ENCODE results near the gene KCNAB3. TPM values are rescaled to one million over a fixed set of nuclear protein-coding genes. Genes with fewer than 3 reads are reported as not detected.
A peak's percentile ranks its signal among the peaks of the same experiment; 100 is the strongest.
"Not testable (repeated sequence)": the region's sequence is repeated elsewhere in the genome, so short reads cannot be mapped to it uniquely, and the experiment has no call there.

Gene KCNAB3
- total and polyA plus RNA-seq, 4 donors = 3.2 to 33.6 (median 15.4) TPM

DNA sequence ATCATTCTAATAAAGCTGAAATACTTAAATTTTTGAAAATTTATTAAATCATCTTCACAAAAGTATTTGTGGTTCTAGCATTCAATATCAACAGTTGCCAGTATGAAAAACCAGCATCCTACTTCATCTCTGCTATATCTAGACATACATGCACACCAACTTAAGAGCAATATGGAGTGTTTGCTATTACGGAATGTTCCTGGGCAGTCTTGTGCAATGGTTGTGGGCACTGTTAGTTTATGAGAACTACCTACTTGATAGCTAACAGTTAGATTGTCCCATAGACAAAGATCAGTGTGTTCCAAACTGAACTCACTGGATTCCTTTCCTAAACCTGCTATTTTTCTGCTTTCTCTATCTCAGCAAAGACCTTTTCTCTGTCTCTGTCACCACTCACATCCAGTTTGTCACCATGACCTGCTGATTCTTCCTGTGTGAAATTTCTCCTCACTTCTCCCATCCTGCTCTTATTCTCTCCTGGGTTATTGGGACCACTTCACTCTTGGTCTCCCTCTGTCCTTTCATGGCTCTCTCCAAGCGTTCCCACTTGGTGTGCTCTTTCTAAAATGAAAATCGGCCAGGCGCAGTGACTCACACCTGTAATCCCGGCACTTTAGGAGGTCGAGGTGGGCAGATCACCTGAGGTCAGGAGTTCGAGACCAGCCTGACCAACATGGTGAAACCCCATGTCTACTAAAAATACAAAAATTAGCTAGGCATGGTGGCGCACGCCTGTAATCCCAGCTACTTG is 30.0 kb upstream of the KCNAB3 start:
- no peaks in the 10 kb centered on the region for H3K4me1 ChIP-seq (ENCODE audit: control insufficient read depth, insufficient read depth, low read length)
- H3K4me3 ChIP-seq (ENCODE audit: low read depth, low read length) = no peak overlapping the region
- no peaks in the 10 kb centered on the region for H3K36me3 ChIP-seq (ENCODE audit: control insufficient read depth, insufficient read depth, low read length)
- H3K27me3 ChIP-seq (ENCODE audit: control insufficient read depth, insufficient read depth, low read length) = no peaks in the 10 kb centered on the region
- H3K9me3 ChIP-seq (ENCODE audit: control insufficient read depth, insufficient read depth, low read length) = no peaks in the 10 kb centered on the region
- DNase-seq (ENCODE audit: low read depth in 4 of 6, low spot score in 6 of 6) = no peak
- 93% methylated on average over 4 of the region's 9 CpGs for WGBS (ENCODE audit: insufficient coverage)
- no peak overlapping the region for H3K27ac ChIP-seq (ENCODE audit: low read depth, low read length)

DNA sequence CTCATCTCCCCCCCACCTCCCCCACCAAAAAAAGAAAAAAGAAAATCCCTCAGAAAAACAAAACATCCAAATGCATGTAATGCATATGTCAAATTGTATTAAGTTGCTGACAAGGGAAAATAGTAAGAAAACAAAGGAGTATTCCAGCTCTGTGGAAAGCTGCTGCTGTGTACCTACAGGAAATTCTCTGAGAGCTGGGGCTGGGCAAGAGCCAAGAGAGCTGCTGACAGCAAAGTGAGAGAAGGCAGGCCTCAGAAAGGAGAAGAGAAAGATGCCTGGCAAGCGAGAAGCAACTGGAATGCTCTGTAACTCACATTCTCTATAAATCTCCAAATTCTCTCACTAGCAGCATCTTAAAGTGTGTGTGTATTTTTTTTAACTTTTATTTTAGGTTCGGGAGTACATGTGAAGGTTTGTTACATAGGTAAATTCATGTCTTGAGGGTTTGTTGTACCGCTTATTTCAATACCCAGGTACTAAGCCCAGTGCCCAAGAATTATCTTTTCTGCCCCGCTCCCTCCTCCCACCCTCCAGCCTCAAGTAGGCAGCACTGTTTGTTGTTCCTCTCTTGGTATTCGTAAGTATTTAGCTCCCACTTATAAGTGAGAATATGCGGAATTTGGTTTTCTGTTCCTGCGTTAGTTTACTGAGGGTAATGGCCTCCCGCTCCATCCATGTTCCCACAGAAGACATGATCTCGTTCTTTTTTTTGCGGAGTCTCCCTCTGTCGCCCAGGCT is 26.7 kb upstream of the KCNAB3 start:
- Histone ChIP-seq H3K27ac (ENCODE audit: low read depth, low read length) (no peak overlapping the region), H3K27me3 (ENCODE audit: control insufficient read depth, insufficient read depth, low read length) (no peaks in the 10 kb centered on the region), H3K4me1 (ENCODE audit: control insufficient read depth, insufficient read depth, low read length) (no peaks in the 10 kb centered on the region), H3K36me3 (ENCODE audit: control insufficient read depth, insufficient read depth, low read length) (no peaks in the 10 kb centered on the region), H3K4me3 (ENCODE audit: low read depth, low read length) (no peak overlapping the region), H3K9me3 (ENCODE audit: control insufficient read depth, insufficient read depth, low read length) (no peaks in the 10 kb centered on the region)
- peak in 1 of 6 donors; percentile 40 for DNase-seq (ENCODE audit: low read depth in 4 of 6, low spot score in 6 of 6)
- 80% methylated on average over 3 of the region's 11 CpGs for WGBS (ENCODE audit: insufficient coverage)

- WGBS (ENCODE audit: insufficient coverage) = 39% methylated on average over 5 of the region's 13 CpGs
Observed at GRCh38 chr17:7955414-7956227, 26.0 kb upstream of the KCNAB3 start.

GRCh38 chr17:7953266-7953665 is 23.6 kb upstream of the KCNAB3 start:
- DNase-seq (ENCODE audit: low read depth in 4 of 6, low spot score in 6 of 6); H3K9me3 ChIP-seq (ENCODE audit: control insufficient read depth, insufficient read depth, low read length); H3K4me3 ChIP-seq (ENCODE audit: low read depth, low read length); H3K27ac ChIP-seq (ENCODE audit: low read depth, low read length); H3K27me3 ChIP-seq (ENCODE audit: control insufficient read depth, insufficient read depth, low read length); H3K4me1 ChIP-seq (ENCODE audit: control insufficient read depth, insufficient read depth, low read length): not testable (repeated sequence)
- peaks cover 12% of the 10 kb centered on the region for H3K36me3 ChIP-seq (ENCODE audit: control insufficient read depth, insufficient read depth, low read length)
- 81% methylated on average over 13 of the region's 13 CpGs for WGBS (ENCODE audit: insufficient coverage)

More at GRCh38 chr17:7955414-7956227, 26.0 kb upstream of the KCNAB3 start:
- DNase-seq (ENCODE audit: low read depth in 4 of 6, low spot score in 6 of 6) = peak in 2 of 6 donors; percentile 9 to 42
- Histone ChIP-seq H3K9me3 (ENCODE audit: control insufficient read depth, insufficient read depth, low read length) (no peaks in the 10 kb centered on the region), H3K4me1 (ENCODE audit: control insufficient read depth, insufficient read depth, low read length) (no peaks in the 10 kb centered on the region), H3K36me3 (ENCODE audit: control insufficient read depth, insufficient read depth, low read length) (no peaks in the 10 kb centered on the region), H3K4me3 (ENCODE audit: low read depth, low read length) (no peak overlapping the region), H3K27me3 (ENCODE audit: control insufficient read depth, insufficient read depth, low read length) (no peaks in the 10 kb centered on the region), H3K27ac (ENCODE audit: low read depth, low read length) (no peak overlapping the region)

- no peak overlapping the region for H3K4me3 ChIP-seq (ENCODE audit: low read depth, low read length)
- WGBS (ENCODE audit: insufficient coverage) = 90% methylated on average over 2 of the region's 5 CpGs
- peaks cover 31% of the 10 kb centered on the region for H3K36me3 ChIP-seq (ENCODE audit: control insufficient read depth, insufficient read depth, low read length)
- no peaks in the 10 kb centered on the region for H3K4me1 ChIP-seq (ENCODE audit: control insufficient read depth, insufficient read depth, low read length)
- H3K9me3 ChIP-seq (ENCODE audit: control insufficient read depth, insufficient read depth, low read length) = no peaks in the 10 kb centered on the region
- H3K27ac ChIP-seq (ENCODE audit: low read depth, low read length) = no peak overlapping the region
- no peak for DNase-seq (ENCODE audit: low read depth in 4 of 6, low spot score in 6 of 6)
- no peaks in the 10 kb centered on the region for H3K27me3 ChIP-seq (ENCODE audit: control insufficient read depth, insufficient read depth, low read length)
Observed at GRCh38 chr17:7951143-7951792, 21.6 kb upstream of the KCNAB3 start.

GRCh38 chr17:7950578-7950977 is 20.9 kb upstream of the KCNAB3 start:
- no peak for DNase-seq (ENCODE audit: low read depth in 4 of 6, low spot score in 6 of 6)
- no peak overlapping the region for H3K27ac ChIP-seq (ENCODE audit: low read depth, low read length)
- WGBS (ENCODE audit: insufficient coverage) = no CpG with 5 or more reads among the region's 3 CpGs
- no peaks in the 10 kb centered on the region for H3K4me1 ChIP-seq (ENCODE audit: control insufficient read depth, insufficient read depth, low read length)
- no peaks in the 10 kb centered on the region for H3K9me3 ChIP-seq (ENCODE audit: control insufficient read depth, insufficient read depth, low read length)
- peaks cover 37% of the 10 kb centered on the region for H3K36me3 ChIP-seq (ENCODE audit: control insufficient read depth, insufficient read depth, low read length)
- H3K4me3 ChIP-seq (ENCODE audit: low read depth, low read length) = no peak overlapping the region
- H3K27me3 ChIP-seq (ENCODE audit: control insufficient read depth, insufficient read depth, low read length) = no peaks in the 10 kb centered on the region

DNA sequence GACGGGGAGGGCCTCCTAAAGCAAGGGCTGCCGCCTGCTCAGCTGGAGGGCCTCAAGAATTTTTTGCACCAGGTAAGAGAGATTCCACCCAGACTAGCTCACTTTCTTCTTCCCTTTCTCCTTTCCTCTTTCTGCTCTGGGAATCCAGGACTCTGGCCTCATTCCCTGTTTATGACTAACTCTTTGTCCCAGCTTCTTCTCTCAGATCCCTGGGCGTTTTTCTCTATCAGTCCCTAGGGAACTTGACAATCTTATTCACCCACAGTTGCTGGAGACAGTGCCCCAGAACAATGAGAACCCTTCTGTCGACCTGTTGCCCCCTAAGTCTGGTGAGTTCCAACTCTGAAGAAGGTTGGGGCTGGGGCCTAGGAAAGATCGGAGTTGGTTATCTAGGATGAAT is 18.0 kb upstream of the KCNAB3 start:
- peaks cover 65% of the 10 kb centered on the region for H3K36me3 ChIP-seq (ENCODE audit: control insufficient read depth, insufficient read depth, low read length)
- H3K27ac ChIP-seq (ENCODE audit: low read depth, low read length) = no peak overlapping the region
- WGBS (ENCODE audit: insufficient coverage) = 92% methylated on average over 4 of the region's 5 CpGs
- no peaks in the 10 kb centered on the region for H3K27me3 ChIP-seq (ENCODE audit: control insufficient read depth, insufficient read depth, low read length)
- H3K4me3 ChIP-seq (ENCODE audit: low read depth, low read length) = no peak overlapping the region
- no peaks in the 10 kb centered on the region for H3K4me1 ChIP-seq (ENCODE audit: control insufficient read depth, insufficient read depth, low read length)
- no peaks in the 10 kb centered on the region for H3K9me3 ChIP-seq (ENCODE audit: control insufficient read depth, insufficient read depth, low read length)
- no peak for DNase-seq (ENCODE audit: low read depth in 4 of 6, low spot score in 6 of 6)

GRCh38 chr17:7946441-7946840 is 16.8 kb upstream of the KCNAB3 start:
- no peaks in the 10 kb centered on the region for H3K9me3 ChIP-seq (ENCODE audit: control insufficient read depth, insufficient read depth, low read length)
- H3K27me3 ChIP-seq (ENCODE audit: control insufficient read depth, insufficient read depth, low read length) = no peaks in the 10 kb centered on the region
- H3K27ac ChIP-seq (ENCODE audit: low read depth, low read length) = no peak overlapping the region
- H3K4me1 ChIP-seq (ENCODE audit: control insufficient read depth, insufficient read depth, low read length) = no peaks in the 10 kb centered on the region
- no peak overlapping the region for H3K4me3 ChIP-seq (ENCODE audit: low read depth, low read length)
- no peak for DNase-seq (ENCODE audit: low read depth in 4 of 6, low spot score in 6 of 6)
- no CpG with 5 or more reads among the region's 5 CpGs for WGBS (ENCODE audit: insufficient coverage)
- H3K36me3 ChIP-seq (ENCODE audit: control insufficient read depth, insufficient read depth, low read length) = peaks cover 77% of the 10 kb centered on the region

DNA sequence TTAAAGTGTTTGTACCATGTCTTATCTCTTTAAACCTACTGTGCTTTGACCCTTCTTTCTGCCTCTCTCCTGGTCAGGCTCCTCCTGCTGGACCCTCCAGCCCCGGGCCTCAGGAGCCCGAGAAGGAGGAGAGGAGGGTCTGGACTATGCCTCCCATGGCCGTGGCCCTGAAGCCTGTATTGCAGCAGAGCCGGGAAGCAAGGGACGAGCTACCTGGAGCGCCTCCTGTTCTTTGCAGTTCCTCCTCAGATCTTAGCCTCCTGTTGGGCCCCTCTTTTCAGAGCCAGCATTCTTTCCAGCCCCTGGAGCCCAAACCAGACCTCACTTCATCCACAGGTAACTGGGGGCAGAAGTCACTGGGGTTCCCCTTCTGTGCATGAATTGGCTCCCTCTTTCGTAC is 16.0 kb upstream of the KCNAB3 start:
- no peaks in the 10 kb centered on the region for H3K9me3 ChIP-seq (ENCODE audit: control insufficient read depth, insufficient read depth, low read length)
- peaks cover 85% of the 10 kb centered on the region for H3K36me3 ChIP-seq (ENCODE audit: control insufficient read depth, insufficient read depth, low read length)
- WGBS (ENCODE audit: insufficient coverage) = 100% methylated on average over 6 of the region's 7 CpGs
- no peaks in the 10 kb centered on the region for H3K27me3 ChIP-seq (ENCODE audit: control insufficient read depth, insufficient read depth, low read length)
- no peak overlapping the region for H3K27ac ChIP-seq (ENCODE audit: low read depth, low read length)
- DNase-seq (ENCODE audit: low read depth in 4 of 6, low spot score in 6 of 6) = no peak
- H3K4me1 ChIP-seq (ENCODE audit: control insufficient read depth, insufficient read depth, low read length) = no peaks in the 10 kb centered on the region
- H3K4me3 ChIP-seq (ENCODE audit: low read depth, low read length) = no peak overlapping the region
